HCT116 (cell line): Measurements from ENCODE around the gene MINDY4. TPM values are rescaled to one million over a fixed set of nuclear protein-coding genes. Genes with fewer than 3 reads are reported as not detected.

ENCODE experiments used
- ATAC-seq: fragments of 200-7000 bp; cut with Tn5 transposase; 2 replicates; pipeline ENCODE4 v1.9.1; 2020; ENCODE audit warnings: mild to moderate bottlenecking, moderate library complexity
- BruUV-seq: library from RNA; stranded (reverse); fragments of 400-500 nt; replicated peaks from 2 replicates; lab custom pipeline; 2021; lab: Mats Ljungman, UMichigan
- CTCF ChIA-PET: fragments of 300-600 bp; sonication (Branson Sonifier 250); formaldehyde crosslinking; loops from one replicate; lab custom pipeline; 2021; ENCODE audit warnings: antibody characterized with exemption; lab: Charles Lee
- POLR2A ChIA-PET: fragments of 300-600, 350-600 bp; sonication (Branson Sonifier 250); formaldehyde crosslinking; loops from one replicate; lab custom pipeline; 2021; ENCODE audit warnings: antibody characterized with exemption; lab: Charles Lee
- RAD21 ChIA-PET, 2 experiments: fragments of 300-600 bp; sonication (Branson Sonifier 250); formaldehyde crosslinking; loops; one replicate each; lab custom pipeline; 2023; ENCODE audit warnings: low total read pairs in 2 of 2; ENCODE audit not compliant: uncharacterized antibody in 2 of 2, unreplicated experiment in 2 of 2, low non-redundant PET in 1 of 2; lab: Charles Lee
- DNase-seq: peaks from one replicate; pipeline ENCODE4 v3.0.0-alpha.2; 2010; ENCODE audit warnings: low read depth, low spot score
- H2AFZ ChIP-seq: fragments of 200-600 bp; shearing (Covaris generic), sonication (generic); 2 replicates; pipeline ENCODE4 v1.6.1; 2017; ENCODE audit warnings: low read depth, mixed run types, mixed read lengths, antibody characterized with exemption, low read length; ENCODE audit not compliant: poor library complexity, severe bottlenecking
- H3K27ac ChIP-seq: 2 replicates; pipeline ENCODE4 v1.5.1; 2012; ENCODE audit warnings: low read depth, low read length
- H3K27me3 ChIP-seq: fragments of 200-600 bp; sonication (generic); 2 replicates; pipeline ENCODE4 v1.6.1; 2016; ENCODE audit warnings: mixed run types, low read length, mixed read lengths; ENCODE audit not compliant: insufficient read depth
- H3K36me3 ChIP-seq, 2 experiments: fragments of 200-500 bp in 1 of 2; fragments of 200-600 bp in 1 of 2; sonication (Bioruptor generic) in 1 of 2; sonication (generic) in 1 of 2; 2 replicates each; pipeline versions ENCODE4 v1.5.1 to v1.6.1; 2014 to 2016; ENCODE audit warnings: low read length in 2 of 2, inconsistent platforms in 1 of 2, mixed read lengths in 1 of 2, mixed run types in 1 of 2; ENCODE audit not compliant: insufficient read depth in 2 of 2, control insufficient read depth in 1 of 2
- H3K4me1 ChIP-seq, 2 experiments: fragments of 200-600 bp in 1 of 2; sonication (generic) in 1 of 2; 2 replicates each; pipeline versions ENCODE4 v1.5.1 to v1.6.1; 2012 to 2017; ENCODE audit warnings: low read length in 2 of 2, inconsistent platforms in 1 of 2, mild to moderate bottlenecking in 1 of 2, mixed read lengths in 1 of 2, mixed run types in 1 of 2, moderate library complexity in 1 of 2; ENCODE audit not compliant: insufficient read depth in 2 of 2, control insufficient read depth in 1 of 2
- H3K4me2 ChIP-seq: fragments of 200-600 bp; sonication (generic); 2 replicates; pipeline ENCODE4 v1.6.1; 2017; ENCODE audit warnings: mixed run types, low read length, mixed read lengths
- H3K4me3 ChIP-seq, 2 experiments: fragments of 200-600 bp in 1 of 2; sonication (generic) in 1 of 2; replicated peaks in 1 of 2; 2 replicates each; pipeline ENCODE4 v1.5.1; 2011 to 2016; ENCODE audit warnings: low read length in 2 of 2, control low read depth in 1 of 2, low read depth in 1 of 2, mild to moderate bottlenecking in 1 of 2, mixed read lengths in 1 of 2, mixed run types in 1 of 2
- H3K79me2 ChIP-seq: fragments of 200-600 bp; sonication (generic); 2 replicates; pipeline ENCODE4 v1.6.1; 2017; ENCODE audit warnings: mild to moderate bottlenecking, mixed run types, low read length, moderate library complexity, mixed read lengths; ENCODE audit not compliant: insufficient read depth
- H3K9ac ChIP-seq: fragments of 200-600 bp; sonication (generic); 2 replicates; pipeline ENCODE4 v1.6.1; 2016; ENCODE audit warnings: low read length, mixed read lengths
- H3K9me2 ChIP-seq: fragments of 200-600 bp; sonication (generic), shearing (Covaris generic); 2 replicates; pipeline ENCODE4 v1.6.1; 2017; ENCODE audit warnings: mixed run types, mild to moderate bottlenecking, moderate library complexity; ENCODE audit not compliant: insufficient read depth
- H3K9me3 ChIP-seq, 2 experiments: fragments of 200-500 bp in 1 of 2; fragments of 200-600 bp in 1 of 2; sonication (Bioruptor generic) in 1 of 2; sonication (generic) in 1 of 2; 2 replicates each; pipeline ENCODE4 v1.6.1; 2014 to 2017; ENCODE audit warnings: low read length in 2 of 2, mixed read lengths in 2 of 2, inconsistent platforms in 1 of 2, low read depth in 1 of 2, mild to moderate bottlenecking in 1 of 2, mixed run types in 1 of 2, moderate library complexity in 1 of 2; ENCODE audit not compliant: control insufficient read depth in 1 of 2, insufficient read depth in 1 of 2
- H4K20me1 ChIP-seq: fragments of 200-600 bp; sonication (generic), shearing (Covaris generic); 2 replicates; pipeline ENCODE4 v1.6.1; 2017; ENCODE audit warnings: mixed run types, mild to moderate bottlenecking, moderate library complexity; ENCODE audit not compliant: insufficient read depth
- FOSL1 ChIP-seq: IDR thresholded peaks from 2 replicates; pipeline ENCODE4 v1.6.1; 2012; ENCODE audit warnings: low read depth
- RAD21 ChIP-seq: IDR thresholded peaks from 2 replicates; pipeline ENCODE4 v1.6.1; 2012; ENCODE audit warnings: low read depth, mild to moderate bottlenecking
- REST ChIP-seq: IDR thresholded peaks from 2 replicates; pipeline ENCODE4 v1.6.1; 2012; ENCODE audit warnings: low read depth
- SIN3A ChIP-seq: IDR thresholded peaks from 2 replicates; pipeline ENCODE4 v1.6.1; 2012; ENCODE audit warnings: low read depth
- ZBTB33 ChIP-seq: IDR thresholded peaks from 2 replicates; pipeline ENCODE4 v1.6.1; 2011; ENCODE audit warnings: mild to moderate bottlenecking, low read length, moderate library complexity; ENCODE audit not compliant: insufficient replicate concordance; ENCODE audit errors: extremely low read depth
- ZNF274 ChIP-seq: fragments of 200-500 bp; sonication (Bioruptor generic); IDR thresholded peaks from 2 replicates; pipeline ENCODE4 v1.6.1; 2014; ENCODE audit warnings: mild to moderate bottlenecking, low read depth, low read length, inconsistent platforms
- intact Hi-C: fragments of 100-400 bp; cut with micrococcal nuclease; formaldehyde crosslinking; loops from 2 replicates; pipeline ENCODE4 v1.10.0; 2022
- total RNA-seq: library from RNA; stranded (reverse); gene quantifications from one replicate; pipeline ENCODE4 v1.2.1, GENCODE V29; 2021; ENCODE audit not compliant: unreplicated experiment

MINDY4 gene
- total RNA-seq, 1 experiment from 2014 or later = 6.1 TPM

GRCh38 chr7:30755384-30756154, 15.6 kb upstream of the MINDY4 start:
- H3K27ac ChIP-seq = no peak overlapping the region
- ChIA-PET CTCF (no interaction called here), POLR2A (no interaction called here), RAD21 (interaction anchor here in 1 of 2 experiments (0.6 kb wide), 1 partner anchor 228 kb away, joined by 4 read pairs; no protein-coding TSS in a partner anchor)
- H3K27me3 ChIP-seq = no peaks in the 10 kb centered on the region
- BruUV-seq = no TSS peak
- no peaks in the 10 kb centered on the region for H3K36me3 ChIP-seq
- no peak overlapping the region for H3K9ac ChIP-seq
- no peaks in the 10 kb centered on the region for H3K79me2 ChIP-seq
- H3K4me1 ChIP-seq = no peaks in the 10 kb centered on the region
- intact Hi-C loops = no loop called here
- H3K4me2 ChIP-seq = no peak overlapping the region
- no peak overlapping the region for H2AFZ ChIP-seq
- H3K9me2 ChIP-seq = no peaks in the 10 kb centered on the region
- DNase-seq (no peak), ATAC-seq (peak; percentile 58)
- no peaks in the 10 kb centered on the region for H4K20me1 ChIP-seq
- TF ChIP-seq REST = no peak
- TF ChIP-seq FOSL1 = no peak
- TF ChIP-seq ZNF274 = no peak
- no peak for TF ChIP-seq RAD21
- no peak for TF ChIP-seq SIN3A
- no peak for TF ChIP-seq ZBTB33
- H3K9me3 ChIP-seq = no peaks in the 10 kb centered on the region
- no peak overlapping the region for H3K4me3 ChIP-seq
